Neural progenitor cell (in vitro differentiated cells): ENCODE data around the gene ZIC1. TPM values are rescaled to one million over a fixed set of nuclear protein-coding genes. Genes with fewer than 3 reads are reported as not detected.

ENCODE experiments used
- DNase-seq: peaks from one replicate; pipeline ENCODE4 v3.0.0-alpha.2; 2016; ENCODE audit warnings: low spot score
- H2AFZ ChIP-seq: fragments of 200-600 bp; sonication (generic); replicated peaks from 2 replicates; pipeline ENCODE4 v1.6.1; 2016; ENCODE audit warnings: antibody characterized with exemption
- H3F3A ChIP-seq: fragments of 200-600 bp; sonication (generic); 2 replicates; pipeline ENCODE4 v1.6.1; 2016; ENCODE audit warnings: antibody characterized with exemption, low read depth
- H3K27ac ChIP-seq: fragments of 200-600 bp; sonication (generic); 2 replicates; pipeline ENCODE4 v1.5.1; 2016; ENCODE audit warnings: mild to moderate bottlenecking
- H3K27me3 ChIP-seq: fragments of 200-600 bp; sonication (generic); 2 replicates; pipeline ENCODE4 v1.6.1; 2016; ENCODE audit warnings: mild to moderate bottlenecking, moderate library complexity
- H3K36me3 ChIP-seq: fragments of 200-600 bp; sonication (generic); 2 replicates; pipeline ENCODE4 v1.5.1; 2016
- H3K4me1 ChIP-seq: fragments of 200-600 bp; sonication (generic); 2 replicates; pipeline ENCODE4 v1.6.1; 2016; ENCODE audit warnings: mixed run types
- H3K4me2 ChIP-seq: fragments of 200-600 bp; sonication (generic); 2 replicates; pipeline ENCODE4 v1.6.1; 2016
- H3K4me3 ChIP-seq: fragments of 200-600 bp; sonication (generic); 2 replicates; pipeline ENCODE4 v1.5.1; 2016
- H3K79me2 ChIP-seq: fragments of 200-600 bp; sonication (generic); 2 replicates; pipeline ENCODE4 v1.6.1; 2016; ENCODE audit warnings: low read depth
- H3K9ac ChIP-seq: fragments of 200-600 bp; sonication (generic); 2 replicates; pipeline ENCODE4 v1.6.1; 2016
- H3K9me3 ChIP-seq: fragments of 200-600 bp; sonication (generic); 2 replicates; pipeline ENCODE4 v1.5.1; 2016; ENCODE audit warnings: low read depth
- H4K20me1 ChIP-seq: fragments of 200-600 bp; sonication (generic); 2 replicates; pipeline ENCODE4 v1.6.1; 2016; ENCODE audit warnings: low read depth
- H3K27ac Mint-ChIP-seq: 3 replicates; pipeline ENCODE4 v1.8.0; 2021; ENCODE audit warnings: mixed read lengths
- H3K27me3 Mint-ChIP-seq: 2 replicates; pipeline ENCODE4 v1.8.0; 2022; ENCODE audit warnings: low read depth, mild to moderate bottlenecking, inconsistent platforms, moderate library complexity, mixed read lengths; ENCODE audit not compliant: insufficient read depth
- H3K36me3 Mint-ChIP-seq: 3 replicates; pipeline ENCODE4 v1.8.0; 2021; ENCODE audit warnings: mixed read lengths
- H3K4me1 Mint-ChIP-seq: 3 replicates; pipeline ENCODE4 v1.8.0; 2021; ENCODE audit warnings: mixed read lengths
- H3K4me3 Mint-ChIP-seq: 3 replicates; pipeline ENCODE4 v1.8.0; 2021; ENCODE audit warnings: mild to moderate bottlenecking, moderate library complexity, mixed read lengths
- H3K9me3 Mint-ChIP-seq: 3 replicates; pipeline ENCODE4 v1.8.0; 2020; ENCODE audit warnings: mixed read lengths
- CTCF ChIP-seq: fragments of 200-600 bp; sonication (generic); IDR thresholded peaks from 2 replicates; pipeline ENCODE4 v1.5.1; 2017; ENCODE audit warnings: antibody characterized with exemption, mild to moderate bottlenecking
- EZH2 ChIP-seq: fragments of 200-600 bp; sonication (generic); IDR thresholded peaks from 2 replicates; pipeline ENCODE4 v1.6.1; 2017; ENCODE audit warnings: antibody characterized with exemption, mild to moderate bottlenecking, moderate library complexity
- EZH2phosphoT487 ChIP-seq: fragments of 200-600 bp; sonication (generic); IDR thresholded peaks from 2 replicates; pipeline ENCODE4 v1.6.1; 2017; ENCODE audit warnings: antibody characterized with exemption
- total RNA-seq: library from RNA; depleted of rRNA; stranded (reverse); fragments of >200 nt; gene quantifications from 2 replicates; pipeline ENCODE4 v1.2.3, GENCODE V29; 2015; ENCODE audit warnings: low replicate concordance

Gene ZIC1
- total RNA-seq, 1 donor from 2014 or later, result 0.56 TPM

- Histone ChIP-seq H2AFZ (no peak overlapping the region), H3K4me2 (no peak overlapping the region), H3K9ac (no peak overlapping the region), H3K27ac (no peak overlapping the region), H3K36me3 (no peaks in the 10 kb centered on the region), H3K79me2 (no peaks in the 10 kb centered on the region), H3F3A (no peaks in the 10 kb centered on the region), H4K20me1 (no peaks in the 10 kb centered on the region), H3K9me3 (no peaks in the 10 kb centered on the region), H3K4me1 (no peaks in the 10 kb centered on the region), H3K4me3 (no peak overlapping the region), H3K27me3 (no peaks in the 10 kb centered on the region)
- H3K9me3 Mint-ChIP-seq, result peaks cover 6% of the 10 kb centered on the region
- H3K36me3 Mint-ChIP-seq, result peaks cover 27% of the 10 kb centered on the region
- no peak overlapping the region for H3K4me3 Mint-ChIP-seq
- peaks cover 2% of the 10 kb centered on the region for H3K27me3 Mint-ChIP-seq
- peaks cover 7% of the 10 kb centered on the region for H3K4me1 Mint-ChIP-seq
- DNase-seq, result no peak
- TF ChIP-seq EZH2phosphoT487, result no peak
- no peak for TF ChIP-seq CTCF
- TF ChIP-seq EZH2, result no peak
- H3K27ac Mint-ChIP-seq, result no peak overlapping the region
These were observed 38.1 kb downstream of the ZIC1 start for GRCh38 chr3:147447224-147447623.

DNA sequence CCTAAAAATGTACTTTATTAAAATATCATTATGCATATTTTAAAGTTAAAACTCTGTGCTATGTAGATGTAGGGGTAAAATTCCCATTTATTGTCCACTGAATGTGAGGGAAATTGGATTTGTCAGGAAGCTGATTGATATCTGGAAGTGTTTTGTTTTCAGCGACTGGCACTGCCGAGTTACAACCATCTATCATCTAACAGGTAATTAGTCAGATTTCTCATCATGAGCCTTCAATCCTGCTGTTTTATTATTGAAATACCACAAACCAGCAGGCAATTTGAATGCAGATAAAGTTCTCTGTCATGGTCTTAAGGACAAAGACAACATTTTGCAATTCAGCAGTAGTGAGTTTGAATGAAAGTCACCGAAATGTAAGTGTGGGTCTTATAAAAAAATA lies 40.5 kb downstream of the ZIC1 start:
- TF ChIP-seq EZH2 (no peak), EZH2phosphoT487 (no peak), CTCF (no peak)
- Histone ChIP-seq H3K27me3 (no peaks in the 10 kb centered on the region), H3K4me3 (no peak overlapping the region), H3K27ac (no peak overlapping the region), H3K9me3 (no peaks in the 10 kb centered on the region), H3K4me1 (no peaks in the 10 kb centered on the region), H3K36me3 (no peaks in the 10 kb centered on the region), H2AFZ (no peak overlapping the region), H3K79me2 (no peaks in the 10 kb centered on the region), H4K20me1 (no peaks in the 10 kb centered on the region), H3K9ac (no peak overlapping the region), H3F3A (no peaks in the 10 kb centered on the region), H3K4me2 (no peak overlapping the region)
- Mint-ChIP-seq H3K27ac (no peak overlapping the region), H3K4me3 (no peak overlapping the region), H3K4me1 (peaks cover 7% of the 10 kb centered on the region), H3K27me3 (peaks cover 3% of the 10 kb centered on the region), H3K36me3 (peaks cover 8% of the 10 kb centered on the region), H3K9me3 (peaks cover 3% of the 10 kb centered on the region)
- no peak for DNase-seq

DNA sequence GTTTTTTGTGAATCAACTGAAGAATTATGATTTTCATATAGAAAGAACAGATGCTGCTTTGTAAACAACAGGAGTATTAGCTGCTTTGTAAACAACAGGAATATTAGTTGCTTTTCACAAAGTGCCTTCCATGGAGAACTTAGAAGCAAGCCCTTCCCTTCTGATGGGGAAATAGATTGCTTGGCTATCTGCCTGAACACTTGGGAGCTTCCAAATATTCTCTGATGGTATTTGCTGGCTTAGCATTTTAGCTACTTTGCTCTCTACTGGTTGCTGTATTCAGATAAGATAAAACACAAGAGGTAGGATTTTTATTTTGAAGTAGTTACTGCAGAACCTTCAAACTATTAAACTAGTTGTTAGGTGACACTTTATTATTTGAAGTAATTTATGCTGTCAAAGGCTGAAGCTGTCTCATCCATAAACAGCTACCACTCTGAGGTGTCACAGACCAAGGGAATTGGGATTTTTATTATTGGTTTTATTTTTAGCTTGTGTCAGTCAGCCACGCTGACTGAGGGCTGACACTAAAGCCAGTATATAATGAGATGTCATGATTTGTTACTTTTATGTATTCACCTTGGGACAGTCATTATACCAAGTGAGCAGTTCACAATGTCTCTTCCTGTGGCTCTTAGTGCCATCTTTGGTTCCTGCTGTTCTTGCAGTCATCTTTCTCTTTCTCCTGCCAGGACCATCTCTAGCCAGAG lies 50.0 kb downstream of the ZIC1 start:
- no peak overlapping the region for H3K9ac ChIP-seq
- H3K9me3 ChIP-seq, result no peaks in the 10 kb centered on the region
- H3K9me3 Mint-ChIP-seq, result no peaks in the 10 kb centered on the region
- DNase-seq, result no peak
- no peak overlapping the region for H3K27ac Mint-ChIP-seq
- no peaks in the 10 kb centered on the region for H3K79me2 ChIP-seq
- no peak overlapping the region for H3K4me3 ChIP-seq
- H3K4me2 ChIP-seq, result no peak overlapping the region
- H3K27me3 Mint-ChIP-seq, result no peaks in the 10 kb centered on the region
- H3K36me3 Mint-ChIP-seq, result peaks cover 12% of the 10 kb centered on the region
- no peaks in the 10 kb centered on the region for H3K4me1 ChIP-seq
- peaks cover 5% of the 10 kb centered on the region for H3K4me1 Mint-ChIP-seq
- H2AFZ ChIP-seq, result no peak overlapping the region
- H4K20me1 ChIP-seq, result no peaks in the 10 kb centered on the region
- no peak overlapping the region for H3K27ac ChIP-seq
- H3K36me3 ChIP-seq, result no peaks in the 10 kb centered on the region
- H3F3A ChIP-seq, result no peaks in the 10 kb centered on the region
- TF ChIP-seq EZH2, result no peak
- TF ChIP-seq CTCF, result no peak
- TF ChIP-seq EZH2phosphoT487, result no peak
- no peak overlapping the region for H3K4me3 Mint-ChIP-seq
- no peaks in the 10 kb centered on the region for H3K27me3 ChIP-seq
